HFF-Myc (cell line): Measurements from ENCODE around the gene ITIH3.
"Not testable (repeated sequence)": the region's sequence is repeated elsewhere in the genome, so short reads cannot be mapped to it uniquely, and the experiment has no call there.

Experiments
- DNase-seq: peaks from one replicate; pipeline ENCODE4 v3.0.0-alpha.2; 2011; ENCODE audit warnings: low read depth; ENCODE audit errors: extremely low read depth
- H3K4me3 ChIP-seq: replicated peaks from 2 replicates; pipeline ENCODE4 v1.5.1; 2011; ENCODE audit warnings: low read depth, mild to moderate bottlenecking, control low read depth, low read length
- TF ChIP-seq, protein P1 (sequence below): IDR thresholded peaks from 2 replicates; pipeline ENCODE4 v1.5.1; 2012; ENCODE audit warnings: mild to moderate bottlenecking, low read depth, low read length, control low read depth; ENCODE audit errors: missing control alignments

Gene ITIH3

GRCh38 chr3:52775877-52776276 lies 18.7 kb upstream of the ITIH3 start:
- no peak overlapping the region for H3K4me3 ChIP-seq
- TF ChIP-seq, protein P1, sequence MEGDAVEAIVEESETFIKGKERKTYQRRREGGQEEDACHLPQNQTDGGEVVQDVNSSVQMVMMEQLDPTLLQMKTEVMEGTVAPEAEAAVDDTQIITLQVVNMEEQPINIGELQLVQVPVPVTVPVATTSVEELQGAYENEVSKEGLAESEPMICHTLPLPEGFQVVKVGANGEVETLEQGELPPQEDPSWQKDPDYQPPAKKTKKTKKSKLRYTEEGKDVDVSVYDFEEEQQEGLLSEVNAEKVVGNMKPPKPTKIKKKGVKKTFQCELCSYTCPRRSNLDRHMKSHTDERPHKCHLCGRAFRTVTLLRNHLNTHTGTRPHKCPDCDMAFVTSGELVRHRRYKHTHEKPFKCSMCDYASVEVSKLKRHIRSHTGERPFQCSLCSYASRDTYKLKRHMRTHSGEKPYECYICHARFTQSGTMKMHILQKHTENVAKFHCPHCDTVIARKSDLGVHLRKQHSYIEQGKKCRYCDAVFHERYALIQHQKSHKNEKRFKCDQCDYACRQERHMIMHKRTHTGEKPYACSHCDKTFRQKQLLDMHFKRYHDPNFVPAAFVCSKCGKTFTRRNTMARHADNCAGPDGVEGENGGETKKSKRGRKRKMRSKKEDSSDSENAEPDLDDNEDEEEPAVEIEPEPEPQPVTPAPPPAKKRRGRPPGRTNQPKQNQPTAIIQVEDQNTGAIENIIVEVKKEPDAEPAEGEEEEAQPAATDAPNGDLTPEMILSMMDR = no peak
- no peak for DNase-seq

DNA sequence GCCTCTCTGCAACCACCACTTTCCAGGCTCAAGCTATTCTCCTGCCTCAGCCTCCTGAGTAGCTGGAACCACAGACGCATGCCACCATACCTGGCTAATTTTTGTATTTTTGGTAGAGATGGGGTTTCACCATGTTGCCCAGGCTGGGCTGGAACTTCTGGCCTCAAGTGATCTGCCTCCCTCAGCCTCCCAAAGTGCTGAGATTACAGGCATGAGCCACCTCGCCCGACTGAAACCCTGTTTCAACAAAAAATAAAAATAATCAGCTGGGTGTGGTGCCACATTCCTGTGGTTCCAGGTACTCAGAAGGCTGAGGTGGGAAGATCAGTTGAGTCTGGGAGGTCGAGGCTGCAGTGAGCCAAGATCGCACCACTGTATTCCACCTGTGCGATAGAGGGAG lies 18.1 kb upstream of the ITIH3 start:
- DNase-seq, H3K4me3 ChIP-seq: not testable (repeated sequence)

DNA sequence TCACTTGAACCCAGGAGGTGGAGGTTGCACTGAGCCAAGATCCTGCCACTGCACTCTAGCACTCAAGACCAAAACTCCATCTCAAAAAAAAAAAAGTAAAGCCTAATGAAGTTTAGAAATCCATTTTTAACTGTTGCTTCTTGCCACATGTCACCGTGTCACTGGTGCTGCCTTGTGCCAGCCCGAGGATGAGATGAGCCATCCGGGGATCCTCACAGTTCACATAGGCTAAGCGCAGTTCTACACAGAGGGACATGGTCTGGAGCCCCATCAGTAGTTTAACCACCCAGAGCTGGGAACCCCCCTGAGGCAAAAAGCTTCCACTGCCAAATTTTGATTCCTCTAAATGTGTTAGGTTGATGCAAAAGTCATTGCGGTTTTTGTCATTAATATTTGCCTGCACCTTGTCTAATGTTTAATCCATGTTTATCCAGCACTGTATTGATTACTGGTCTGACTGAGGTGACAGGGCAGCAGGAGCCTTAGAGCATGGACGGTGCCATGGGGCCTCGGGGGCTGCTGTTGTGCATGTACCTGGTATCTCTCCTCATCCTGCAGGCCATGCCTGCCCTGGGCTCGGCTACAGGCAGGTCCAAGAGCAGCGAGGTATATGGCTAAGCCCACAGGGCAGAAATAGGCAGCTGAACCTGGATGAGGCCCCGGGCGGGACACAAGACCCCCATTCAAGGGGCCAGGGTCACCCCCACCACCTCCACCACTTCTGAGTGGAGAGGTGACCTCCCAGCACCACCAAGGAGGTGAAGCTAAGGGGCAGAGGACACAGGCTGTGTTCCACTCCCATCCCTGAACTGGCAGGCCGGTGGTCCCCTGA lies 17.3 kb upstream of the ITIH3 start, which contains the start of gene ITIH1:
Gene ITIH1, plus strand, starts transcription at position 473 of the 832 bp plus-strand sequence. Its CDS starts 17 bp downstream, at position 490.
- TF ChIP-seq, protein P1 = no peak
- H3K4me3 ChIP-seq = no peak within 1 kb of the TSS
- DNase-seq = no peak

GRCh38 chr3:52777959-52778805 lies 16.4 kb upstream of the ITIH3 start:
- DNase-seq = no peak
- no peak overlapping the region for H3K4me3 ChIP-seq
- TF ChIP-seq, protein P1 = no peak

- no peak for DNase-seq
- no peak overlapping the region for H3K4me3 ChIP-seq
- TF ChIP-seq, protein P1 = no peak
Observed at GRCh38 chr3:52779011-52779836, 15.4 kb upstream of the ITIH3 start.

GRCh38 chr3:52779837-52780585 lies 14.6 kb upstream of the ITIH3 start:
- TF ChIP-seq, protein P1 = no peak
- H3K4me3 ChIP-seq = no peak overlapping the region
- no peak for DNase-seq
